ENCODE results near the gene FOSL1.

The FOSL1 gene

GRCh38 chr11:65934014-65934413, 33.8 kb upstream of the FOSL1 start:
- Histone ChIP-seq H3K27me3 (ENCODE audit: control insufficient read depth, insufficient read depth, low read length) (no peaks in the 10 kb centered on the region), H3K4me3 (ENCODE audit: low read depth, low read length) (no peak overlapping the region), H3K4me1 (ENCODE audit: control insufficient read depth, insufficient read depth, low read length) (peaks cover 2% of the 10 kb centered on the region), H3K36me3 (ENCODE audit: control insufficient read depth, insufficient read depth, low read length) (no peaks in the 10 kb centered on the region), H3K9me3 (ENCODE audit: control insufficient read depth, insufficient read depth, low read length) (no peaks in the 10 kb centered on the region), H3K9ac (ENCODE audit: low read depth, low read length) (no peak overlapping the region)

- no peaks in the 10 kb centered on the region for H3K9me3 ChIP-seq (ENCODE audit: control insufficient read depth, insufficient read depth, low read length)
- peaks cover 5% of the 10 kb centered on the region for H3K4me1 ChIP-seq (ENCODE audit: control insufficient read depth, insufficient read depth, low read length)
- no peak overlapping the region for H3K9ac ChIP-seq (ENCODE audit: low read depth, low read length)
- no peaks in the 10 kb centered on the region for H3K27me3 ChIP-seq (ENCODE audit: control insufficient read depth, insufficient read depth, low read length)
- H3K4me3 ChIP-seq (ENCODE audit: low read depth, low read length): peak overlapping the region; percentile 20
- H3K36me3 ChIP-seq (ENCODE audit: control insufficient read depth, insufficient read depth, low read length): no peaks in the 10 kb centered on the region
Measured at GRCh38 chr11:65932558-65932919, 32.4 kb upstream of the FOSL1 start.

- Histone ChIP-seq H3K9me3 (ENCODE audit: control insufficient read depth, insufficient read depth, low read length) (no peaks in the 10 kb centered on the region), H3K4me1 (ENCODE audit: control insufficient read depth, insufficient read depth, low read length) (peaks cover 6% of the 10 kb centered on the region), H3K4me3 (ENCODE audit: low read depth, low read length) (peak overlapping the region; percentile 20), H3K27me3 (ENCODE audit: control insufficient read depth, insufficient read depth, low read length) (no peaks in the 10 kb centered on the region), H3K9ac (ENCODE audit: low read depth, low read length) (no peak overlapping the region), H3K36me3 (ENCODE audit: control insufficient read depth, insufficient read depth, low read length) (no peaks in the 10 kb centered on the region)
Measured at GRCh38 chr11:65931773-65932557, 31.8 kb upstream of the FOSL1 start.

GRCh38 chr11:65928667-65929066, 28.5 kb upstream of the FOSL1 start:
- no peak overlapping the region for H3K9ac ChIP-seq (ENCODE audit: low read depth, low read length)
- H3K4me1 ChIP-seq (ENCODE audit: control insufficient read depth, insufficient read depth, low read length): peaks cover 6% of the 10 kb centered on the region
- no peaks in the 10 kb centered on the region for H3K36me3 ChIP-seq (ENCODE audit: control insufficient read depth, insufficient read depth, low read length)
- H3K4me3 ChIP-seq (ENCODE audit: low read depth, low read length): no peak overlapping the region
- H3K27me3 ChIP-seq (ENCODE audit: control insufficient read depth, insufficient read depth, low read length): no peaks in the 10 kb centered on the region
- no peaks in the 10 kb centered on the region for H3K9me3 ChIP-seq (ENCODE audit: control insufficient read depth, insufficient read depth, low read length)

GRCh38 chr11:65927904-65928397, 27.8 kb upstream of the FOSL1 start:
- no peaks in the 10 kb centered on the region for H3K9me3 ChIP-seq (ENCODE audit: control insufficient read depth, insufficient read depth, low read length)
- no peak overlapping the region for H3K9ac ChIP-seq (ENCODE audit: low read depth, low read length)
- H3K4me3 ChIP-seq (ENCODE audit: low read depth, low read length): no peak overlapping the region
- H3K27me3 ChIP-seq (ENCODE audit: control insufficient read depth, insufficient read depth, low read length): no peaks in the 10 kb centered on the region
- H3K4me1 ChIP-seq (ENCODE audit: control insufficient read depth, insufficient read depth, low read length): peaks cover 6% of the 10 kb centered on the region
- no peaks in the 10 kb centered on the region for H3K36me3 ChIP-seq (ENCODE audit: control insufficient read depth, insufficient read depth, low read length)

GRCh38 chr11:65925397-65925796, 25.2 kb upstream of the FOSL1 start:
- Histone ChIP-seq H3K36me3 (ENCODE audit: control insufficient read depth, insufficient read depth, low read length) (peaks cover 9% of the 10 kb centered on the region), H3K4me1 (ENCODE audit: control insufficient read depth, insufficient read depth, low read length) (peaks cover 4% of the 10 kb centered on the region), H3K9ac (ENCODE audit: low read depth, low read length) (no peak overlapping the region), H3K4me3 (ENCODE audit: low read depth, low read length) (no peak overlapping the region), H3K9me3 (ENCODE audit: control insufficient read depth, insufficient read depth, low read length) (no peaks in the 10 kb centered on the region), H3K27me3 (ENCODE audit: control insufficient read depth, insufficient read depth, low read length) (no peaks in the 10 kb centered on the region)

GRCh38 chr11:65922565-65922964, 22.4 kb upstream of the FOSL1 start:
- H3K4me3 ChIP-seq (ENCODE audit: low read depth, low read length): no peak overlapping the region
- no peak overlapping the region for H3K9ac ChIP-seq (ENCODE audit: low read depth, low read length)
- H3K27me3 ChIP-seq (ENCODE audit: control insufficient read depth, insufficient read depth, low read length): no peaks in the 10 kb centered on the region
- H3K9me3 ChIP-seq (ENCODE audit: control insufficient read depth, insufficient read depth, low read length): no peaks in the 10 kb centered on the region
- H3K4me1 ChIP-seq (ENCODE audit: control insufficient read depth, insufficient read depth, low read length): peaks cover 3% of the 10 kb centered on the region
- peaks cover 9% of the 10 kb centered on the region for H3K36me3 ChIP-seq (ENCODE audit: control insufficient read depth, insufficient read depth, low read length)

GRCh38 chr11:65921876-65922275, 21.7 kb upstream of the FOSL1 start:
- Histone ChIP-seq H3K4me3 (ENCODE audit: low read depth, low read length) (no peak overlapping the region), H3K9me3 (ENCODE audit: control insufficient read depth, insufficient read depth, low read length) (no peaks in the 10 kb centered on the region), H3K4me1 (ENCODE audit: control insufficient read depth, insufficient read depth, low read length) (peaks cover 2% of the 10 kb centered on the region), H3K9ac (ENCODE audit: low read depth, low read length) (no peak overlapping the region), H3K36me3 (ENCODE audit: control insufficient read depth, insufficient read depth, low read length) (peaks cover 9% of the 10 kb centered on the region), H3K27me3 (ENCODE audit: control insufficient read depth, insufficient read depth, low read length) (no peaks in the 10 kb centered on the region)

GRCh38 chr11:65921033-65921555, 20.9 kb upstream of the FOSL1 start:
- H3K9me3 ChIP-seq (ENCODE audit: control insufficient read depth, insufficient read depth, low read length): no peaks in the 10 kb centered on the region
- H3K27me3 ChIP-seq (ENCODE audit: control insufficient read depth, insufficient read depth, low read length): no peaks in the 10 kb centered on the region
- H3K9ac ChIP-seq (ENCODE audit: low read depth, low read length): no peak overlapping the region
- peaks cover 2% of the 10 kb centered on the region for H3K4me1 ChIP-seq (ENCODE audit: control insufficient read depth, insufficient read depth, low read length)
- no peak overlapping the region for H3K4me3 ChIP-seq (ENCODE audit: low read depth, low read length)
- H3K36me3 ChIP-seq (ENCODE audit: control insufficient read depth, insufficient read depth, low read length): peaks cover 9% of the 10 kb centered on the region

GRCh38 chr11:65920372-65920802, 20.2 kb upstream of the FOSL1 start:
- H3K27me3 ChIP-seq (ENCODE audit: control insufficient read depth, insufficient read depth, low read length): no peaks in the 10 kb centered on the region
- peak overlapping the region; percentile 62 for H3K4me3 ChIP-seq (ENCODE audit: low read depth, low read length)
- no peaks in the 10 kb centered on the region for H3K9me3 ChIP-seq (ENCODE audit: control insufficient read depth, insufficient read depth, low read length)
- peaks cover 9% of the 10 kb centered on the region for H3K36me3 ChIP-seq (ENCODE audit: control insufficient read depth, insufficient read depth, low read length)
- H3K9ac ChIP-seq (ENCODE audit: low read depth, low read length): no peak overlapping the region
- peaks cover 2% of the 10 kb centered on the region for H3K4me1 ChIP-seq (ENCODE audit: control insufficient read depth, insufficient read depth, low read length)

GRCh38 chr11:65919573-65920371, 19.6 kb upstream of the FOSL1 start:
- peaks cover 2% of the 10 kb centered on the region for H3K4me1 ChIP-seq (ENCODE audit: control insufficient read depth, insufficient read depth, low read length)
- no peaks in the 10 kb centered on the region for H3K9me3 ChIP-seq (ENCODE audit: control insufficient read depth, insufficient read depth, low read length)
- peak overlapping the region; percentile 37 for H3K9ac ChIP-seq (ENCODE audit: low read depth, low read length)
- peak overlapping the region; percentile 62 for H3K4me3 ChIP-seq (ENCODE audit: low read depth, low read length)
- H3K27me3 ChIP-seq (ENCODE audit: control insufficient read depth, insufficient read depth, low read length): no peaks in the 10 kb centered on the region
- peaks cover 9% of the 10 kb centered on the region for H3K36me3 ChIP-seq (ENCODE audit: control insufficient read depth, insufficient read depth, low read length)

Measured in iPS-15b (cell line).